NCI-H82 treated with DMSO at 0.1 percent for 48 hours (cell line): ENCODE measurements around the gene COX7A1.
"Not testable (repeated sequence)": the region's sequence is repeated elsewhere in the genome, so short reads cannot be mapped to it uniquely, and the experiment has no call there.

Experiments
- DNase-seq: peaks from one replicate; lab custom pipeline; 2025; ENCODE audit not compliant: unreplicated experiment; lab: John Stamatoyannopoulos, UW

The COX7A1 gene

GRCh38 chr19:36142046-36142445 lies 10.2 kb downstream of the COX7A1 start:
- DNase-seq = no peak

GRCh38 chr19:36141039-36141927 lies 11.0 kb downstream of the COX7A1 start:
- DNase-seq = peak; percentile 80

- peak; percentile 58 for DNase-seq
Observed at GRCh38 chr19:36140304-36141038, 11.8 kb downstream of the COX7A1 start.

DNA sequence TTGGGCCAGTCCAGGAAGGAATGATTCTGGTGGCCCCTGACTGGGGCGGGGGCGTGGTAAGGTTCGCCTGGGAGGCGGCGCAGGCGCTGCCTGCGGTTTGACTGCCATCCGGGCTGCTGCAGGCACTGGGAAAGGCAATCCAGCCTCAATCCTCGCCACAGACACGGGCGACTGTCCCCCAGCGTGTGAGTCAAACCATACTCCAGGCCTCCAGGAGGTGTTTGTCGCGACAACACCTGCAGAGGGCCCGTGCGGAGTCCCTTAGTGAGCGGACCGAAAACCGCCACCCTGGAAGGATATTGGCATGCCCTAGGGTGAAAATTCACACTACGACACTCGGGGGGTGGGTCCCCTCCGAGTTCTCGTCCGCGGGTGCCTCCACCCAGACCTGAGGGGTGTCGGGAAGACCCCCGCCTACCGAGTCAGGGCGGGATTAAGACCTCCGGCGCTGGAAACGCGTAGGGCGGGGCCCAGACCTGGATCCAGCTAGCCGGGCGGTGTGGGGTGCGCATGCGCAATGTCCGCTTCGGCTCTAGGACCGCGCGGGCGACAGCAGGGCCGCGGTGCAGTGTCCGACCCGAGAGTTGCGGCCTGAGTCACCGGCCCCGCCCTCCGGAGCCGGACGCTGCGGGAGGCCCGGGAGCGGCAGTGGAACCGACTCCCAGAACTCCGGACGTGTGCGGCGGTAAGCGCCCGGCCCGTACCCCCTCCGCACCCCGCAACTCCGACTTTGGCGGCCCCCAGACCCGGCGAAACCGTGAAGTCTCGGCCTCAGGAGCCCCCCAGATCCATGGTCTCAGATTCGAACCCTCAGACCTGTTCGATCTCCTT lies 12.6 kb downstream of the COX7A1 start, which contains the start of gene CAPNS1:
Gene CAPNS1, plus strand, starts transcription at position 594 of the 831 bp plus-strand sequence. CDS start 946 bp downstream, outside the sequence.
- DNase-seq = peak; percentile 91

DNA sequence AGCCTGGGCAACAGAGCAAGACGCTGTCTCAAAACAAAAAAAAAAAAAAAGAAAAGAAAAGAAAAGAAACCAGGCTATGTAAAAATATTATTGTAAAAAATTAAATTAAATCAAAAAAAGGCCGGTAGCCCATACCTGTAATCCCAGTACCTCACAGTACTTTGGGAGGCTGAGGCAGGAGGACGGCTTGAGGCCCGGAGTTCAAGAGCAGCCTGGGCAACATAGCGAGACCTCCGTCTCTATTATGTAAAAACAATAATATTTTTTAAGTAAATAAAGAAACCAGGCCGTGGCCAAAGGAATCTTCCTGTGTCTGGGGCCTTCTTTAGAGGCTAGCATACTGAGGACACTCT lies 13.2 kb downstream of the COX7A1 start:
- no peak for DNase-seq

DNA sequence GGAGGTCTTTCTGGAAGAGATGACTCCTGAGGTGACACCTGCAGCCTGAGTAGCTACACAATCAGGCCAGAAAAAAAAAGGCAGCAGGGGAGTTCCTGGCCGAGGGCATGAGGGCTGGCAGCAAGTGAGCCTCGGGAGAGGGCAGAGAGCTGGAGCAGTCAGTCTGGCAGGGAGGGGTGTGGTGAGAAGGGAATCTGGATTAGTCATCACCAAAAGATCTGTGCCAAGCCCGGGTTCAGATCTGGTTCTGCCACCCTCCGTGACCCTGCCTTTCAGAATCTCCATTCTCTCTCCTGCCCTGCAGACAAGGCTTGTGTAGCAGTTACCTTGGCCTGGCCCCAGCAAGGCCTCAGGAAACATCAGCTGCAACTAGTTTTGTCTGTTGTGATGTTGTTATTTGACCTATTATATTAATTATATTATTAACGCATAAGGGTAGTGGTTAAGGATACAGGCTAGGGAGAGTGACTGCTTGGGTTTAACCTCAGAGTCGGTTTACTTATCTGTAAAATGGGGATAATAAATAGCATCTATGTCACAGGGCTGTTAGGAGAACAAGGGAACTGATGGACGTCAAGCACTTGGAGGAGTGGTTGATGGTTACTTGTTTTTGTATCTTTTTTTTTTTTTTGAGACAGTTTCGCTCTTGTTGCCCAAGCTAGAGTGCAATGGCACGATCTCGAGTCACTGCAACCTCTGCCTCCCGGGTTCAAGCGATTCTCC lies 15.1 kb downstream of the COX7A1 start:
- DNase-seq = no peak

GRCh38 chr19:36134867-36135266 lies 17.4 kb downstream of the COX7A1 start:
- not testable (repeated sequence) for DNase-seq

- DNase-seq = not testable (repeated sequence)
Observed at GRCh38 chr19:36131221-36131620, 21.0 kb downstream of the COX7A1 start.

DNA sequence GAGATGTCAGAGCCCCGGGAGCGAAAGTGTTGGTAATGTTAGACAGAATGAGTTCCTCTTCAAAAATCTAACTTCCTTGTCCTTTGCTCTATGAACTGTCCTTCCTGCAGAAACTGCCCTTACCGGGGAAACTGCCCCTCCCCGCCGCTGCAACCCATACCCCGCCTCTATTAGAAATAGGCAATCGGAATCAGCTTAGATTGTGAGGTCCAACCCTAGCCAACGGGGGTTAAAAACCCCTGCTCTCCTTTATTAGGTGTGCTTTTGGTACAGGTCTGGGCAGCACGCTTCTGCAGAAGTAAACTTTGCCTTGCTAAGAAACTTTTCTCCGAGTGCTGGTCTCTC lies 23.9 kb downstream of the COX7A1 start:
- peak; percentile 66 for DNase-seq

DNA sequence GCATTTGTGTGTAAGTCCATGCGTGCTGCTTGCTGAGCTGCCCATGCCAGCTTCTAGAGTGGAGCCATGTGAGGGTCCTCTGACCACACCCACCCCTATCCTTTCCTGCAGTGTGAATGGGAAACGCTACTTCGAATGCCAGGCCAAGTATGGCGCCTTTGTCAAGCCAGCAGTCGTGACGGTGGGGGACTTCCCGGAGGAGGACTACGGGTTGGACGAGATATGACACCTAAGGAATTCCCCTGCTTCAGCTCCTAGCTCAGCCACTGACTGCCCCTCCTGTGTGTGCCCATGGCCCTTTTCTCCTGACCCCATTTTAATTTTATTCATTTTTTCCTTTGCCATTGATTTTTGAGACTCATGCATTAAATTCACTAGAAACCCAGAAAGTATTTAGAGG lies 26.7 kb downstream of the COX7A1 start:
- no peak for DNase-seq

DNA sequence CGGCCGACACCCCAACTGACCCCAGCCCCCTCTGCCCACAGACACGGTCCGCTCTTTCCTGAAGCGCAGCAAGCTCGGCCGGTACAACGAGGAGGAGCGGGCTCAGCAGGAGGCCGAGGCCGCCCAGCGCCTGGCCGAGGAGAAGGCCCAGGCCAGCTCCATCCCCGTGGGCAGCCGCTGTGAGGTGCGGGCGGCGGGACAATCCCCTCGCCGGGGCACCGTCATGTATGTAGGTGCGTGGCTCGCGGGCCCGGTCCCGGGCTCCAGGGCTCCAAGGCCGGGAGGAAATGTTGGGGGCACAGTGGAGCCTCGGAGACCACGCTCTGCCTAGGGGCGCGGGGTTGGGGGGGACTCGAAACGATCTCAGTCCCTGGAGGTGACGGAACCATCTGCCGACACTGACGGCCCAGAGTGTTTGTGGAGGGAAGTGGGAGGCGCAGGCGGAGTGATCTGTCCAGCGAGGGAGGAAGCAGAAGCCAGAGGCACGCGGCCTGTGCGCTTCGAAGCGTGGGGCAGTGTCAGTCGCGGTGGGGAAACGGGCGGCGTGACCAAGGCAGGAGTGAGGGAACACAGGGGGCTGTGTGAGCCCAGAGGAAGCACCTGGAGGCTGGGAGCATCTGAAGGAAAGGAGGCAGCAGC lies 30.6 kb downstream of the COX7A1 start:
- DNase-seq = no peak

- DNase-seq = no peak
Observed at GRCh38 chr19:36120984-36121358, 31.3 kb downstream of the COX7A1 start.

GRCh38 chr19:36120092-36120983 lies 31.9 kb downstream of the COX7A1 start:
- DNase-seq = no peak

GRCh38 chr19:36116344-36116637 lies 36.0 kb downstream of the COX7A1 start:
- DNase-seq = no peak

- DNase-seq = no peak
Observed at GRCh38 chr19:36115453-36116343, 36.5 kb downstream of the COX7A1 start, which contains the start of gene TBCB. Gene TBCB, plus strand, starts transcription at chr19:36115468. Its CDS starts 93 bp downstream, at chr19:36115561.

GRCh38 chr19:36114721-36115452 lies 37.4 kb downstream of the COX7A1 start, which contains the start of gene POLR2I:
Gene POLR2I, minus strand, starts transcription at chr19:36114875. Its CDS starts 19 bp downstream, at chr19:36114856.
- DNase-seq = peak; percentile 99

DNA sequence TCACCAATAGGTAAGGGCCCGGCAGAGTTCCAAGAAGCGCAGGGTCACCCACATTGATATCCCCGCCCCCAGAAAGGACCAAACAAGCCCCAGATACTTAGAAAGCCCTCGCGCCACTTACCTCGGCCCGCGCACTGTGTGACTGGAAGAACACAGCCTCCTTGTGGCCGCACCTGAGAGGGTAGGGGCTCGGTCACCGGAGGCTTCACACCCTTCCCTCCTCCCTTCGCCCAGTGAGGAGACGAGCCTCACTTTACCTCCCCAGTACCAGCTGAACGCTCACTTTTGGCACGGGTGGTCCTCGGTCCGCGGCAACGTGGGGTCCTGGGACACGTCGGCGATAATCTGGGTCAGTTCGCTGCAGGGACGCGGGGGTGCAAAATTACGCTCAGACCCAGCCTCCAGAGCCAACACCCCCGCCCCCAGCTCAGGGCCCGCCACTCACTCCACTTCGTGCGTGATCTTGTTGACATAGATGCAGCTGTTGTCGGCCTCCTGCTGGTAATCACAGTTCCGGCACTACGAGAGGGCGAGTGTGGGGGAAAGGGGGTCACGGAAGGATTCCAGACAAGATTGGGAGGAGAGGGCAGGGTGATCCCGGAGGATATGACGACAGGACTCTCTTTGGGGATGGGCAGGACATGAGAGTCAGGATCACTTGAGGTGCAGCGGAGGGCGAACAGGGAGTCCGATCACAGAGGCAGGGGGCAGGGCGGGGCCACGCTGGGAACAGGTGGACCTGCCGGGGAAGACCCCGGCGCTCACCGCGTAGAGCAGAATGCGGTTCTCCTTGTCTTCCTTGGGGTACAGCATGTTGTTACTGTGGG lies 38.1 kb downstream of the COX7A1 start:
- no peak for DNase-seq
